MM.1S (cell line): ENCODE results near the gene RHBDL2.

ENCODE experiments used
- CTCF ChIP-seq: fragments of 300-600 bp; sonication (generic); IDR thresholded peaks from 2 replicates; pipeline ENCODE4 v1.5.1; 2016; ENCODE audit warnings: antibody characterized with exemption, low read length, mixed read lengths
- EZH2 ChIP-seq: fragments of 300-600 bp; sonication (generic); optimal IDR thresholded peaks from 2 replicates; pipeline ENCODE3; 2017; ENCODE audit warnings: low read depth, mild to moderate bottlenecking, antibody characterized with exemption, low read length, mixed read lengths

GRCh38 chr1:38989979-38990378 is 48.3 kb upstream of the RHBDL2 start:
- TF ChIP-seq EZH2 (no peak), CTCF (no peak)
